Fibroblast of mammary gland (primary cell): Measurements from ENCODE around the gene OGDH.
"Not testable (repeated sequence)": the region's sequence is repeated elsewhere in the genome, so short reads cannot be mapped to it uniquely, and the experiment has no call there.

Source experiments
- DNase-seq: peaks from one replicate; pipeline ENCODE4 v3.0.0-alpha.2; 2010; ENCODE audit warnings: low read depth
- H3K4me3 ChIP-seq: 2 replicates; pipeline ENCODE4 v1.5.1; 2011; ENCODE audit warnings: low read depth, mild to moderate bottlenecking, low read length, moderate library complexity; ENCODE audit not compliant: control insufficient read depth
- CTCF ChIP-seq: conservative IDR thresholded peaks from 2 replicates; pipeline ENCODE4 v1.5.1; 2011; ENCODE audit warnings: low read depth, low read length, inconsistent platforms; ENCODE audit not compliant: control insufficient read depth, insufficient read depth

Gene OGDH

DNA sequence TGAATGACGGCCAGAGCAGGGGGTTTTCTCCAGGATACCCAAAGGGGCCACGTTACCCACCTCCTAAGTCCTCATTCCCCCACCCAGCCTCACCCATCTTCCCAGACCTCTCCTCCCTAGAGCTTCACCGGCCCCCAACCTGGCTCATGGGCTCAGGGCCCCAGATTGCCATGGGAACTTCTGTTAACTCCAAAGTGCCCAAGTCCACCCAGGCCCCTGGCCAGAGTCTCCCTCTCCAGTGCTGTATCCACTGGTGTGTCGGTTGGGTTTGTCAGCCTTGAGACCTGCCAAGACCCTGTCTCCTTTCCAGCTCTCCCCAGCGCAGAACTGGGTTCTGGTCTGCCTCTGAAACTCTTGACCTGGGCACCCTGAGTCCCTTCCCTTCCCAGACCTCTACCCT lies 105.1 kb downstream of the OGDH start:
- DNase-seq: no peak
- TF ChIP-seq CTCF: no peak
- H3K4me3 ChIP-seq: no peak overlapping the region

DNA sequence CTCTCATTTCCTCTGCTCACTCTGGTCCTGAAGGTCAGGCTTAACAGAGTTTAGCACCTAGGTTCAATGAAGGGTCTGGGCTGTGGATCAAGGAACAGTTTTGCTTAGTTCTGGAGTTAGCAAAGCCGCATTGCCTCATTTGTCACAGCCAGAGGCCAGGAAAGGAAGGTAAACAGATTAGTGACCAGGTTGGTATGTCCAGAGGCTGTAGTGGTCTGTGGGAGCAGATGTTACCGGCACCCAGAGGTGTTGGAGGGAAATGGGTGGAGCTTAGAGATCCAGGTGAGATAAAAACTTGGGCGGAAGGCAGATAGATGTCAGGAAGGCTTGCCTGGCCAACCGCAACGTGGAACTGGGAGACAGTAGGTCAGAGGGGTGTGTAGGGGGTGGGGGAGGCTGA lies 105.6 kb downstream of the OGDH start:
- no peak for TF ChIP-seq CTCF
- no peak for DNase-seq

GRCh38 chr7:44713141-44713540 lies 106.7 kb downstream of the OGDH start:
- DNase-seq: no peak
- H3K4me3 ChIP-seq: no peak overlapping the region
- TF ChIP-seq CTCF: no peak

More for the DNA sequence above, 105.6 kb downstream of the OGDH start:
- H3K4me3 ChIP-seq: no peak overlapping the region

- no peak for TF ChIP-seq CTCF
- H3K4me3 ChIP-seq: no peak overlapping the region
Measured at GRCh38 chr7:44713680-44714335, 107.4 kb downstream of the OGDH start.

GRCh38 chr7:44716205-44716604 lies 109.8 kb downstream of the OGDH start:
- TF ChIP-seq CTCF: no peak
- no peak for DNase-seq
- no peak overlapping the region for H3K4me3 ChIP-seq

More at GRCh38 chr7:44713680-44714335, 107.4 kb downstream of the OGDH start:
- DNase-seq: peak; percentile 34

- no peak for TF ChIP-seq CTCF
- no peak overlapping the region for H3K4me3 ChIP-seq
- DNase-seq: no peak
Measured at GRCh38 chr7:44720301-44720700, 113.9 kb downstream of the OGDH start.

DNA sequence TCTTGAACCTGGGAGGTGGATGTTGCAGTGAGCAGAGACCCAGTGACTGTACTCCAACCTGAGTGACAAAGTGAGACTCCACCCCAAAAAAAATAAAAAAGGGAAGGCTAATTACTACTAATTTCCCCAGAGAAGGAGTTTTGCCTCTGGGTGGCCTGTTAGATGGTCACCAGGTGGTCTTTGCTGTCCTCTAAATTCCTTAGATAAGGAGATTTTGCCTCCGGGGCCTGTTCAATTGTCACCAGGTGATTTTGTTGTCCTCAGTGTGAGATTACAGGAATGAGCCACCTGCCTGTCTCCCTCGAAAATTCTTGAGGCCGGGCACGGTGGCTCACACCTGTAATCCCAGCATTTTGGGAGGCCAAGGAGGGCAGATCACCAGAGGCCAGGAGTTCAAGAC lies 117.8 kb downstream of the OGDH start:
- TF ChIP-seq CTCF: no peak
- no peak for DNase-seq

DNA sequence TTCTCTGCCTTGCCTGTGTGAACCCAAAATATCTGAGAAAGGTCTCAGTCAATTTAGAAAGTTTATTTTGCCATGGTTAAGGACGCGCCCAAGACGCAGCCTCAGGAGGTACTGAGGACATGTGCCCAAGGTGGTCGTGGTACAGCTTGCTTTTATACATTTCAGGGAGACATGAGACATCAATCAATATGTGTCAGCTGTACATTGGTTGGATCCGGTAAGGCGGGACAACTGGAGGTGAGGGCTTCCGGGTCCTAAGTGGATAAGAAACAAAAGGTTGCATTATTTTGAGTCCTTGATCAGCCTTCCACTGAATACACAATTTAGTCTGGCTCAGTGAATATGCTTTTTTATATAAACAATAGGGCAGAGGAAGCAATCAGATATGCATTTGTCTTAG lies 119.8 kb downstream of the OGDH start:
- not testable (repeated sequence) for H3K4me3 ChIP-seq, DNase-seq

More for the DNA sequence above, 117.8 kb downstream of the OGDH start:
- H3K4me3 ChIP-seq: no peak overlapping the region
